GM18520 (cell line): ENCODE data around the gene PACRG.

ENCODE experiments used
- ATAC-seq: cut with Tn5 transposase; IDR thresholded peaks from one replicate; pipeline ENCODE4 v1.9.1; 2021; ENCODE audit not compliant: unreplicated experiment

The PACRG gene

DNA sequence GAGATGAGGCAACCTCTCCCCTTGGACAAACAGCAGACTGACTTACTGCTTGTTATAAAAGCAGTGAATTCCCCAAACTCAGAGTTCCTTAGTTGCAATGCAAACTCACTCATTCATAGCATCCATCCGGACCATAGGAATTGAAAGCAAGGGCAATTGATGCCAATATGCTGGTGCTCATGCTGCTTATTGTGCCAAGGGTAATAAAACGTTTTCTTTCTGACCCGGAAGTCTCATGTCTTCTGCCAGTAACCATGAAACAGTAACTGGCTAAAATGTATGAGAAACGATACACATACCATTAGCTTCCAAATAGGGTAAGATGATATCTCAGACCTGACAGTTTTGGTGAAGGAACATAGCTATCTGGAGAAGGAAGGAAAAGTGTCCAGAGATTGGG is 18.3 kb upstream of the PACRG start:
- no peak for ATAC-seq

- ATAC-seq = no peak
Measured at GRCh38 chr6:162710419-162710818, 17.4 kb upstream of the PACRG start.

DNA sequence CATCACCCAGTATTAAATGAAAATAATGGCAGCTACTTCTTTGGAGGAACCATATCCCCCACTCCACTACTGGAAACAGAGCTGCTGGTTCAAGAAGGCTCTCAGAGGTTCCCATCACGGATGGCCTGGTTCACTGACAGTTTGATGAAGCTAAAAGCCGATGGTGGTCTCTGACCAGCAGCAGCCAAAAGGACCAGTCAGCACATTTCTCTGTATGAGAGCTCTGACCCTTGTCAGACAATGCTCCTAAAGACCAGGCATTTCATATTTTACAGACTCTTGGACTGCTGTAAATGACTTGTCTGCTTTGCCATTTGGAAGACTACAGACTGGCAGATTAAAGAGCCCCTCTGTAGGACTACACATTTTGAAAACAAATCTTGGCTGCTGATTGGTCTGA is 16.8 kb upstream of the PACRG start:
- ATAC-seq = no peak

DNA sequence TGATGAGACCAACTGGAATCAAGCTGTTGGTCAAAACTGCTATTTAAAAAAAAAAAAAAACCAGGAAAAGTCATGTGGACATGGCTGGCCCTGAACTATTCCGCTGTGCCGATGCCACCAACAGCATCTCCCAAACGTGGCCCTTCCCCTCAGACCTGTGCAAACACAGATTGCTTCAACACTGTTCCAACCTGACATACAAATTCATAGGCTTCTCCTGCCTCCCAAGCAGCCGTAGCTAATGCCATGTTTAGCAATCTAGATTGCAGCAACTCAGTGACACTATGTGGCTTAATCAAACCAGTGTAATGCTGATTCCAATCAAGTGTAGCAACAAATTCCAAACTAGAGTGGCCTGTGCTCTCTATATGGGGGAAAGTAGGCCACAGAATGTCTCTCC is 16.4 kb upstream of the PACRG start:
- no peak for ATAC-seq

- no peak for ATAC-seq
Measured at GRCh38 chr6:162712694-162713093, 15.1 kb upstream of the PACRG start.

GRCh38 chr6:162713974-162714780 is 13.6 kb upstream of the PACRG start:
- no peak for ATAC-seq

DNA sequence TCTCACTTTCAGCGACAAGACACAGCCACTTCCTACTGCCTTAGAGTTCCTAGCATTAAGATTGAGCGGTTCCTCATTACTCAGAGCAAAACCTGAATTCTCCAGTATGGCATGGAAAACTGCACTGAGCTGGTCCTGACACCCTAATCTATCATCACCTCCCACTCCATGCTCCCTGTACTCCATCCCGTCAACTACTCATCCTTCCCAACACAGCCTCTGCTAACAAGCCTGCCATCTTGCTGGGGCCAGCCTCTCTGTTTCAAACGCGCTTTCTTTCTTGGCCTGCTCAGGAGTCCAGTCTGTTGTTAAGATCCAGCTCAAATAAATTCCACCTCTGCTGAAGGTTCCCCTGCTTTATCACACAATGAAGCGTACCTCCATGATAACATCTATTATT is 12.2 kb upstream of the PACRG start:
- ATAC-seq = no peak

GRCh38 chr6:162719528-162719927 is 8.2 kb upstream of the PACRG start:
- ATAC-seq = no peak

DNA sequence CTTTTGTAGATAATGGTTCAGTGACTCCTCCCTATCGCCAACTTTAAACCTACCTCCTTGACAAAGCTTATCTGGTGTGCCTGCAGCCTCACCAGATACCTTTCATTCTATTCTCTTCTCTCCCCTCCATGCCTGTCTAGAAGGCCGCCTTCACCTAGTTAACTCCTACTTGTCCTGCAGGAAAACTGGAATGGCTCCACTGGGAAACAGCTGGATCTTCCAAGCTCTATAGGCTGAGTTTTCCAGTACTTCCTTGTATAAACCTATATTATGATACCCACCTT is 6.4 kb upstream of the PACRG start:
- ATAC-seq = no peak

DNA sequence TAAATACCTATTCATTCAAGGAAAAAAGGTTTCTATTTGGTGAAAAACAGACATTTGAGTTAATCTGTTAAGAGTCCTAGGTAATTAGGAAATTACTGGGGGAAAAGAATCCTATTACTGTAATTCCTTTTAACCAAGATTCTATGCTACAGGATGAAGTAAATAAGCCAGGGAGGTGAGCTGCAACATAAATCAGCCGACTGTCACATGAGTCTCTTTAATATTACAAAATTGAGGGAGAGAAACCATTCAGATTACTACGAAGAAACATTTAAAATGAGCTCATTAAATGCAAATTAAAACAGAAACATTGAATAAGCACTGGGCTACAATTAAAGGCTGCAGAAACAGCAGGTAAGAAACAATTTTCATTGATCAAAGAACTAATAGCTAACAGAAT is 5.5 kb upstream of the PACRG start:
- ATAC-seq = no peak

GRCh38 chr6:162722633-162723032 is 5.1 kb upstream of the PACRG start:
- no peak for ATAC-seq

DNA sequence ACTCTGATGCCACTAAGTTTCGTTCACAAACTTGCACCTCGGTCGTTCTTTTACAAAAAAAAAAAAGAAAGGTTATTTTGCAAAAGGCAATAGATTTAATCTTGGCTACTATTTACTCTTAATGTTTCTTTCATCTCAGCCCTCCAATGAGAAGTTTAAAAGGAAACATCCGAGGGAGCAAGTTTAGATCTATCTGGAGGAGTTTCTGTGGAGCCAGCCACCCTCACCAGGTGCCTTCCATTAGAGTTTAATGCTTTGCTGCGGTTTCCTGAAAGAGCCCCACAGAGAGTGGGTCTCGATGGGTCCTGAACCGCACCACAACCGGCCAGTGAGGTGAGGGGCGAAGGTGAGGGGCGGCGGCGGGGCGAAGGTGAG is 840 bp upstream of the PACRG start:
- ATAC-seq = no peak

- ATAC-seq = no peak
Measured at GRCh38 chr6:162728197-162728596, 423 bp downstream of the PACRG start.

DNA sequence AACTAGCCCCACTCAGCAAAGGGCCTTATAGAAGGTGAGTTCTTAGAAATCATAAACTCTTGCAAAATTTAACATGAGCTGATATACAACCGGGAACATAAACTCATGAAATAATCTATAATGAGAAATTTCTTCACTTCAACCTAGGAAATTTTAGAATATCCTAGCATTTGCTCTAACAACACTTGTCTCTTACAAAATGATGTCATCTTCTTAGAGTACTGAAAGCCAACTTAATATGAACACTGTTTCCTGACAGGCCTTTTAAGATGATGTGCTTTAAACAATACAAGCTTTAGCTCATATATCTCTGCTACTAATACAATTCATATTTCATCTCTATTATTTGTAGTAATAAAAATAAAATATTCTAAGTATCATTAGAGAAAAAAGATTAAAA is 932 bp downstream of the PACRG start:
- no peak for ATAC-seq

DNA sequence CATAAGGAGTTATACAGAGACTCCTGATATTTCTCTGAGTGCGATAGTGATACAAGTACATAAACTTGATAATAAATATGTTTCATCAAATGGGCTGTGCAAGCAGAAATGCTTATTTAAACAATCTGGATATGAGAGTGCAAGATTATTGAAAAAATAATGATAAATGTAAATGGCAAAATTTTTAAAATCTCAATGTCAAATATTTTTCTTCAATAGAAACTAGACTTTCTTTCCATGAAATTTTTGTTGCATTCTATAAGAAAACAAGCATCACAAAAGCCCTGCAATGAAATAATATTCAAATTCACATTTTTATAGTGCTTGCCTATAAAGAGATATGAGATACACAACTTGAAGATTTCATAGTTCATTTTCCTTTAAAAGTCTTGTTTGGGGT is 2.7 kb downstream of the PACRG start:
- no peak for ATAC-seq

GRCh38 chr6:162733489-162733888 is 5.7 kb downstream of the PACRG start:
- no peak for ATAC-seq

- no peak for ATAC-seq
Measured at GRCh38 chr6:162736961-162737360, 9.2 kb downstream of the PACRG start.

- no peak for ATAC-seq
Measured at GRCh38 chr6:162750776-162751175, 23.0 kb downstream of the PACRG start.

DNA sequence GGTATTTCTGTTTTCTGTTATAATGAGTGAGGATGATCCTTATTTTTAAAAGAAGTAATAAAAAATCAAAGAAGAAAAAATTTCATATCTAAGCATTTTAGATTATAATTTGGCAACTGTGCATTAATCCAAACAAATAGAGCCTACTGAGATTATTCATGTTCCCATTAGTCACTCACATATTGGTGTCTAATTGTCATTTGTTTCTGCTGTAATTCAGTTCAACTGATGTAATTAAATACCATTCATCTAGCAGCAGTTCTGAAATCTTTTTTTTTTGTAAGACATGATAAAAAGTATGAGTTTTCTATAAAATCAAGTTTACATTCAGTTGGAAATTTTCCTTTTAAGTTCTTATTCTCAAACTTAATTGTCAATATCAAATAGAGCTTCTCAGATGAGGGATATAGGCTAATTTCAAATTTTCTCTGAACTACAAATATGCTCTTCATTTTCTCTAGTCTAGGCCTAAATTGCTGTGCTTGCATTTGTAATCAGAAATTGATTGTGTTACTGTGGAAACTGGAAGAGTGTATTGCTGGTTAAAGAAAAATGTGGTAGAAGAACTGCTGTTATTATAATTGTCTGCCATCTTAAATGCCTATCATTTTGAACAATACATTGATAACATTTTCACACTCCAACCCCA is 23.6 kb downstream of the PACRG start:
- ATAC-seq = no peak

DNA sequence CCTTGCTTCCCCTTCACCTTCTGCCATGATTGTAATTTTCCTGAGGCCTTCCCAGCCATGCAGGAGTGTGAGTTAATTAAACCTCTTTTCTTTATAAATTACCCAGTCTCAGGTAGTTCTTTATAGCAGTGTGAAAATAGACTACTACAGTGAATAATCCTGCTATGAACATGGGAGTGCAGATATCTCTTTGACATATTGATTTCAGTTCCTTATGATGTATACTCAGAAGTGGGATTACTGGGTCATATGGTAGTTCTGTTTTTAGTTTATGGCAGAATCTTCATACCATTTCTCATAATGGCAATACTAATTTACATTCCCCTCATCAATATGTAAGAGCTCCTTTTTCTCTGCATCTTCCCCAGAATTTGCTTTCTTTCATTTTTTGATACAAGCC is 26.0 kb downstream of the PACRG start:
- ATAC-seq = no peak

GRCh38 chr6:162770136-162770535 is 42.4 kb downstream of the PACRG start:
- ATAC-seq = no peak

DNA sequence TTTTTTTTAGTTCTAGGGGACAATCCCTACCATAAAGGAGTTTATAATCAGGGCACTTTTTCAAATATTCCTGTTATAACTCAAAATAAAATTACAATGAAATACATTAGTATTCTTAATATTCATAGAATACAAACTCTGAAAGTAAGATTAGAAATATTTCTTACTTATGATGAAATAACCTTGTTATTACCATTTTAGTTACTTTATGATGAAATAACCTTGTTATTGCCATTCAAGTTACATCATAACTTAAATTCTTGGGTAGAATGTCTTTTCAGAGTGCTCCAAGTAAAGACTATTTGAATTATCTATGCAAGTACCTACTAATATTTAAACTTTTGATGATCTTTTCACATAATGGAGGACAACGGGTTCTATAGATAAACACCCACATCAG is 43.2 kb downstream of the PACRG start:
- ATAC-seq = no peak

GRCh38 chr6:162772466-162772865 is 44.7 kb downstream of the PACRG start:
- no peak for ATAC-seq
